A673 (cell line): Measurements from ENCODE around the gene OR2A5.

Source experiments
- CTCF ChIP-seq: fragments of 300-800, 200-600 bp; sonication (generic); conservative IDR thresholded peaks from 2 replicates; pipeline ENCODE4 v1.5.1; 2017; ENCODE audit warnings: low read depth, mild to moderate bottlenecking, antibody characterized with exemption, low read length, moderate library complexity, mixed read lengths
- EZH2 ChIP-seq: fragments of 200-600 bp; sonication (generic); IDR thresholded peaks from 2 replicates; pipeline ENCODE4 v1.6.1; 2017; ENCODE audit warnings: borderline replicate concordance, low read depth, mild to moderate bottlenecking, mixed read lengths, antibody characterized with exemption, low read length; ENCODE audit not compliant: poor library complexity, severe bottlenecking

DNA sequence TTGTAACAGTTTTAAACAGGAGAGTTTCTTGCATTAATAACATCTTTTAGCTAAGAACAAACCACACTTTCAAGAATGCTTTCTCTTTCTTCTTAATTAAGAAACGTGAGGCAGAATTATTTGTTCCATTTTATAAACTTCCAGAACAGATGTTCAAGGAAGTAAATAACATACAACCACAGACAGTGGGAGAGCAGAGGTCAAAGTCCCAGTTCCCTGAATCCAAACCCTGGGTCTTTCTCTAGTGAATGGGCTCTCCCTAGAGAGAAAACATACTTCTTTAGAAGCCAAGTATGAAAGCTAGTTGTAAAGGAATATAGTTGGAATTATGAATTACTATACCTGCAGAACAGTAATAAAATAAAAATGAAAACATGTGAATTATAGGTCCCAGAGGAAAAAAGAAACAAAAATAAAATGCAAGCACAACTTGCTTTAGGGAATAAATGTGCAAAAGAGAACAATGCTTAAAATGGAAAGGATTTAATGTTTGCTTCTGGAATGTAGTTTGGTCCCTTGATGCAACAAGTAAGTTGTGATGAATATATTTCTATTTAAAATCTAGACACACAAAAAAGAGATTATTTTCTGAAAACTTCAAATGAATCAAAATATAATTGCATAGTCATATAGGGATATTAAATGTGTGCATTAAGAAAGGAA, 42.6 kb upstream of the OR2A5 start:
- no peak for TF ChIP-seq EZH2
- TF ChIP-seq CTCF = no peak
